Suppressor macrophage treated with lipopolysaccharide for 1 hour (primary cell): ENCODE measurements around the gene TPK1.
"Not testable (repeated sequence)": the region's sequence is repeated elsewhere in the genome, so short reads cannot be mapped to it uniquely, and the experiment has no call there.

Experiments used
- DNase-seq, 3 donors: peaks; one replicate each; pipeline ENCODE4 v3.0.0-alpha.2; 2020 to 2022

The TPK1 gene

DNA sequence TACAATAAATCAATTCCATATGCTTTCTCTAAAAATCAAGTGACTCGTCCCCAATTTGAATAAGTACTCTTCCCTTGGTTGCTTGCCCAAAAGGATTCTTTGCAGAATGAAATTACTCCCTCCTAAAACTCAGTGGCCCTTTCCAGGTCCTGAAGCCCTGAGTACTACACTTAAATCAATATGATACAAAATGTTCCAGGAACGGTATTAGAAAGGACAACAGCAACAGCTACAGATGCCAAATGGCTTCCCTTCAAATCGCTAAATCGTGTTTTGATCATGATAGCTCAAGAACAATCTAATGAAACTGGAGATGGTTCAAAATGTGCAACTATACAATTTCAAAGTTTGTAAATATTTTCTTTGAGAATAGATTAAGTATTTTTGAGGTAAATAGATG is 59.4 kb downstream of the TPK1 start:
- DNase-seq: no peak

DNA sequence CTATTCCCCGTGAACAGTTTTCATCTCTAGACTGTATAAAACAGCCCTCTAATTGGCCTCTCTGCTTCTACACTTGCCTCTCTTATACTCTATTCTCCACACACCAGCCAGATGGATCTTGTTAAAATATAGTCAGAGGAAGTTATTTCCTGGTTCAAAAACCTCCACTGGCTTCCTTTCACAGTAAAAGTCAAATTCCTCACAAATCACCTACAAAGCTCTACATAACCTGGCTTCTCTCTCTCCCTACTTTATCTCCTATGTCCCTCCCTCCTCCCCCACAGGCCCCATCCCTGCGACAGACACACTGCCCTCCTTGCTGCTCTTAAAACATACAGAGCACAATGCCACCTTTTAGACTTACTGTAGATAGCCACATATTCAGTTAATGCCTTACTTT is 60.1 kb downstream of the TPK1 start:
- DNase-seq: no peak

DNA sequence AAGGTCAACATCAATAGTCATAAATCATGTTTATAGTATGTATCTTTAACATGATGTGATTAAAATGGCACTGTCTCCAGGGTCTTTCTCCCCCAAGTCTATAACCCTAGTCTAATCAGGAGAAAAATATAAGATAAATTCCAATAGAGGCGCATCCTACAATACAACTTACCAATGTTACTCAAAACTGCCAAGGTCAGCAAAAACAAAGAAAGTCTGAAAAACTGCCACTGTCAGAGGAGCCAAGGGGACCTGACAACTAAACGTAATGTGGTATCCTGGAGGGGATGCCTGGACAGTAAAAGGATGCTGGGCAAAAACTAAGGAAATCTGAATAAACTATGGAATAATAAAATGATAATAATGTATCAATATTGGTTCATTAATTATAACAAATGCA is 63.9 kb downstream of the TPK1 start:
- no peak for DNase-seq

DNA sequence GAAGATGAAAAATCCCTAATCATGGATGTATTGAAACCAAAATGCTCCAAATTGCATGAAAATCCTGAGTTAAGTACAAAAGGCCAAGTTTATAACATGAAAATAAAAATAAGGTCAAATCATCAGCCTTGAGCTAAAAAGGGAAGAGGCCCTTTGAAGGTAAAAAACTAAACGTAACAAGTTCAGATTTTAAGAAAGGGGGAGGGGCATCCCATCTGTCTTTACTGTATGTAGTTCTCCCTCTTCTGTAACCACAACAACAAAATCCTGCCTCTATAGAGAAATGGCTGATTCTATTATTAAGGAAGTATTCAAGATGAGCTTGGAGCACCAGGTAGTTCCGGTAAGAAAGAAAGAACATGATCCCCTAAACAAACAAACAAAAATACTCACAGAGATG is 64.7 kb downstream of the TPK1 start:
- DNase-seq: no peak

DNA sequence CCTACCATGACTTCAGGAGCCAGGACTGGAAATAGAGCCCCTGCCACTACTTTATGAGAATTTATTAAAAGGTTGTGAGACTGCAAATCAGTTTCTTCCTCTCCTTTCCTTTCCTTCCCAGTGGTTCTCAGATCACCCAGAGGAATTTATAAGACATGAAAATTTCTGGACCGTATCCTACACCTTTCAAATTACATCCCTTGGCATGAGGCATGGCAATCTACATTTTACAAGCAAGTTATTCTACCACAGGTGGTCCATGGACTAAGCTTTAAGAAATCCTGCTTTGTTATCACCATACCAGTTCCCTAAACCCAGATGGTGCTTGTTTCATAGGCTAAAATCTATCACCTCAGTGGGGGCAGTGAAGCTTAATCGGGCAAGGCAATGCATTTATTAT is 66.5 kb downstream of the TPK1 start:
- no peak for DNase-seq

DNA sequence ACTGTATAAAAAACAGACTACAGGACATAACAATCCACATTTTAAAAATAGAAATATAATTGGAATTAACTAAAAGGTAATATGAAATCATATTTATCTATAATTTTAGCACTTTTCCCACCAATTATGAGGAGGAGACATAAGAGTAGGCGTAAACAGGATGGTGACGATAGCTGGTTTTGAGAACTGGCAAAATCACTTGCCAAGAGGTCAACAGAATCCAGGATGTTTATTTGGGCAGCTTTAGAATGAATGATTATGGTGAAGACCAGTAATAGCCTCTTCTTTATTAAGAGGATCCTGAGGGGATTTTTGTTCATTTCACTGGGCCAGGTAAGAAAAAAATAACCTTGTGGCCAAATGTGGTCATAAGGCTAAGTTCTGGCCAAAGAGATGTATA is 67.2 kb downstream of the TPK1 start:
- DNase-seq: no peak

DNA sequence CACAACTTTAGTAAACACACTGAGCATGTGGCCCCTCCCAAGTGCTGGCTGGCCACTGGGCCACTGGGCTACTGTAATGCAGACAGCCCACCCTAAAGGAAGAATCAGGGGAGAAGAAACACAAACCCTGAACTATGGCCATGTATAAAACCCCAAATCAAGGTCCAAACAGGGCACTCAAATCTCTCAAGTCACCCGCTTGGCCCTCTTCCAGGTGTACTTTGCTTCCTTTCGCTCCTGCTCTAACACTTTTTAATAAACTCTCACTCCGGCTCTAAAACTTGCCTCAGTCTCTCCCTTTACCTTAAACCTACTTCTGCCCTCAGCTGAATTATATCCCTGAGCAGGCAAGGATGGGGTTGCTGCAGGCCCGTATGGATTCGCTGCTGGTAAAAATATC is 72.6 kb downstream of the TPK1 start:
- no peak for DNase-seq

DNA sequence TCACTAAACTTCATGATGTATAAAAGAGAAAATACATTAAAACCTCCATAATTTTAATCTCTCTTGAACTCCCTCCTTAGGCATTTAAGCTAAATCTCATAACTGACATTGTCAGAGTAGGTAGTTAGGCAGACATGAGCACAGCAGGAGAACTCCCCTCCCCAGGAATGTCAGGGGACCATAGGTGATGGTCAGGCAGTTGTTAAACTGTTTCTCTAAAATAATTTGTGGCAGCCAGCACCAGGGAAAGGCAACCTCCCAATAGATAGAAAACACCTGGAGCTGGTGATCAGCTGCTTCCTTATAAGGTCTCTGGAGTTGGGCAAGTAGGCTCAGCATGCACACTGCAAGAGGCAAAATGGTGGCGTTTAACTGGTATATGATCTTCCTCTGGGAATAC is 73.0 kb downstream of the TPK1 start:
- DNase-seq: no peak

DNA sequence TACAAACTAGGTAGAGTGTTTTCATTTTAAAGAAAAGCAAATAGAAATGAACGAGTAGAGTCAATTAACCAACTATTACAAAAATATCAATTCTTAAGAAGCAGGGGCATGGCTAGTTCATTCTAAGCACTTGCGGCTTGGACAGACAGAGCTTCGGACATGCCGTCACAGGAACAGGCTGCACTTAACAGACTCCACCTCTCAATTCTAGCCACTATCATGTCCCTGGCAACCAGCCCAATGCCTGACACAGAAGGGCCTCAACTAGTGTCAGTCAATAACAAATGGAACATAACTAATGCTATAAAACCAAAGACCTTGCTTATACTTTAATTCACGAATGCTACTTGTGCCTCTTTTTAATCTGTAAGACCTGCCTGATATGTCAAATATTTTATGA is 74.4 kb downstream of the TPK1 start:
- DNase-seq: no peak

DNA sequence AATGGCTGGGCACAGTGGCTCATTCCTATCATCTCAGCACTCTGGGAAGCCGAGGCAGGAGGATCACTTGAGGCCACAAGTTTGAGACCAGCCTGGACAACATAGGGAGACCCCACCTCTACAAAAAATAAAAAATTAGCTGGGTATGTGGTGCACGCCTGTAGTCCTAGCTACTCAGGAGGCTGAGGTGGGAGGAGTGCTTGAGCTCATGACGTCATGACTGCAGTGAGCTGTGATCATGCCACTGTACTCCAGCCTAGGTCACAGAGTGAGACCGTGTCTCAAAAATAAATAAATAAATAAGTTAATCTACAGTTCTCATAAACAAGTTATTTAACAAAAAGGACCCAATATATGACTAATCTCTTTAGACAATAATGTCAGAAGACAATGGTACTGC is 76.2 kb downstream of the TPK1 start:
- no peak for DNase-seq

DNA sequence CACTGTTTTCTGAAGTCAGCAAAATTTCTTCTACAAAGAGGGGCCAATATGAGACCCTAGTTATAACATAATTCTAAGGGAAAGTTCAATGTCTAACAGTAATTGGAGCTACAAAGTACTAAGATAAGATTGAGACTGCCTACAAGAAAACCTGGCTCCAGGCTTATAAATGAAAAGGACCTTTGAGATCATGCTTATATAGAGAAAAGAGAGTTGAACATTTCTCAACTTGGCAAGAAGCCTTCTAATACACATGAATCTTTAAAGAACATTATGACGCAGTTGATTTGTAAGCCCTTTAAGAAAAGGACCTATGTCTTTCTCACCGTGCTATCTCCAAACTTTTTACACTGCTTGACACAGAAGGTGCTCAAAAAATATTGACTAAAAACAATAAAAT is 87.9 kb downstream of the TPK1 start:
- no peak for DNase-seq

DNA sequence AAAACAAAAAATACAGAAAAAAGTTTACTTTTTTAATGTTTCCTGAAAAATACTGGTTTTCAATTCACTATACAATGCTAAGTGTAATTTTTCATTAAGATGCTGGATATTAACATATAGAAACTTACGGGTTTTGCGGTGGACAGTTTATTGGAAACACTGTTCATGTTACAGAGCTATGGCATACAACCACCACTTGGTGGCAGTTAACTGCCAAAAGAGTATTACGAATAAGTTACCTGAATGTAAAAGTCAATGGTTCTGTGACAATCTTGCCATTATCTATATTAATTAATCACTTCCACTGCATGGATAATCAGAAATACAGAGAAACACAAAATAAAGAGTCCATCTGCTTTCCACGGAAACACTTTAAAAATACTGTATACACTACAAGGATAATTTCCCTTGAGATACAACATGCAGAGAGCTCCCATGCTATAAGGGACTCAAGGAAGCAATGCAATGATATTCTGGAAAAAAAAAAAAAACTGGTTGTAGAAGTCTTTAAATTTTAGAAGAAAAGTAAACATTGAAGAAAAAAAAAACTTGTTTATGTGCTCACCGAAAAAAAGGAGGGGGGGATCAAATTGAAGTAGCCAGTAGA is 97.0 kb downstream of the TPK1 start:
- DNase-seq: peak; percentile 28 to 46 (median 42)

DNA sequence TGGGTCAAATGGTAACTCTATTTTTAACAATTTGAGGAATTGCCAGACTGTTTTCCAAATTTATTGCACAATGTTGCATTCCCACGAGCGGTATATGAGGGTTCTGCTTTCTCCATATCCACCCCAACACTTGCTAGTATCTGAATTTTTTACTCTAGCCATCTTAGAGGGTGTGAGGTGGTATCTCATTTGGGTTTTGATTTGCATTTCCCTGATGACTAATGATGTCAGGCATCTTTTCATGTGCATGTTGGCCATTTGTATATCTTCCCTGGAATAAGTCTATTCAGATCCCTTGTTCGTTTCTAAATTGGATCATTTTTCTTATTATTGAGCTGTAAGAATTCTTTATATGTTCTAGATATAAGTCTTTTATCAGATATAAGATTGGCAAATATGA is 97.7 kb downstream of the TPK1 start:
- DNase-seq: no peak

DNA sequence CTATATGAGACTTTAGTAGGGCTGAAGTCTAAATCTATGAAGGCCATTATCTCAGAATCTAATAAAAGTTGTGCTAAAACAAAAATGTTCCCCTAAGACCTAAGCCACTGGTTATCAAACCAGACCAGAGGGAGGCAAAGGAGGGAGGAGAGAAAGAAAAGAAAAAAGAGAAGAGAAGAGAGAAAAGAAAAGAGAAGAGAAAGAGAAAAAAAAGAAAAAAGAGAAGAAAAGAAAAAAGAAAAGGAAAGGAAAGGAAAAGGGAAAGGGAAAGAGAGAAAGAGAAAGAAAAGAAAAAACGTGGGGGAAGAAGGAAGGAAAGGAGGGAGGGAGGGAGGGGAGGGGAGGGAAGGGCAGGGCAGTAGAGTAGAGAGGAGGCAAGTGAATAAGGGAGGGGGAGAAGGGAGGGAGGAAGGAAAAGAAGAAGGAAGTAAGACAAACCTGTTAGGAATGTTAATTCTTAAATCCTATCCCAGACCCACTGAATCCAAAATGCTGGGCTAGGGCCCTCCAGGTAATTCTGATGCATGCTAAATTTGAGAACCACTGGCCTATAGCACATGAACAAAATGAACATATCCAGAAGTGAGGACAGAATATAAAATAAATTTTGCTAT is 98.9 kb downstream of the TPK1 start:
- DNase-seq: no peak

DNA sequence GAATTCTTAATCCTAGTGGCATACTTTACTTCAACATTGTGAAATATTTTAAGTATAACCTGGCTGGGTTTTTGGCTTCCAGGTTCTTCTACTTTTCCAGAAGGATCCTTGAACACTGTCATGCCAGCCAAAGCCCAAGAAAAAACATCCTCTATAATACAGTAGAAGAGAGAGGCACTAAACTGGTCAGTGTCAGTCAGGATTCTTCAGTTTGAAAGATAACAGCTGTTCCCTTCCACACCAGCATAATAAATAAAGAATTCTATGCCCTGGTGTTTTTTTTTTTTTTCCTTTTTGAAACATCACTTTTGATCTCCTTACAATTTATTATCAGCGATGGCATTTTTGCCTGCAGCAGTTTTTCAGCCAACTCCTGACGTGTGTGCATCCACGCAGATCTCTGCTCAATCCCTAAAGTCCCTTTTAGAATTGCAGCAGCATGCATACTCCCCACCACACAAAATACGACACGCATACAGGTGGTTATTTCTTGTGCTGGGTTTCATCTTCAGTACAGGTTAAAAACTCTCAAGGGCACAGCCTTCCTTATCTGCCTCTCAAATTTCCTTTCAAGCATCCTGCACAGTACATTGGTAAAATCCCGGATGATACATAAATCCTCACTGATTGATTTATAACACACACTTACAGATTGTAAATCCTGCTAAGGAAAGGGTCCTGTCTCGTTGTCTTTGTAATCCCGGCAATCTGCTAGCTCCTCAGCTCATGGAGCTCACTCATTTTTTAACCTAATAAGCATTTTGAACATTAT is 100.2 kb downstream of the TPK1 start:
- no peak for DNase-seq

DNA sequence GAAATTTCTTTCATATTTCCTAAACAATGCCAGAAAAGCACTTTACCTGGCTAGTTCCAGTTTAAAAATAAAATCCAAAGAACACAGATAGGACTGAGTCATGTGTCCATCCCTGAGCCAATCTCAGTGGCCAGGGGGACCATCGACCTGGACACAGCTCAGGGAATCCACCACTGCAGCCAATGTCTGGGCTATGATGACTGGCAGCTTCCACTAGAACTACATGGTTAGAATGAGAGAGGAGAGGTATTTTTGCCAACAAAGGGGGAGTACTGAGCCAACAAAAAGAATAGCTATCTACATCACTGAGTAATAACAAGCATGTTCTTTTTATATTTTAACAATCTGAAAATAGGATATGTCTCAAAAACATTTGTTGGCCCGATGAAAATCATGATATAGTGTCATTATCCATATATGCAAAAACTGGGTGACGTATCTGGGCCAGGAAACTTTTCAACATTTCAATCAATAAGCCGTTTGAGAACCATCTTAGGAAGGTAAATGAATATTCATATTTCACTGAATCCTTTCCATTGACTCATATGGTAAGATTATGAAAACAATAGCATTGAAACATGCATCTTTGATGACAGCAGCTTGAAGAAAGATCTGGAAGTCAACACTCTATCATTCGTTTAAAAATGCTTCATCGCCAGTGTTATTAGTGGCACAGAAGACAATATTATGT is 104.0 kb downstream of the TPK1 start:
- no peak for DNase-seq

DNA sequence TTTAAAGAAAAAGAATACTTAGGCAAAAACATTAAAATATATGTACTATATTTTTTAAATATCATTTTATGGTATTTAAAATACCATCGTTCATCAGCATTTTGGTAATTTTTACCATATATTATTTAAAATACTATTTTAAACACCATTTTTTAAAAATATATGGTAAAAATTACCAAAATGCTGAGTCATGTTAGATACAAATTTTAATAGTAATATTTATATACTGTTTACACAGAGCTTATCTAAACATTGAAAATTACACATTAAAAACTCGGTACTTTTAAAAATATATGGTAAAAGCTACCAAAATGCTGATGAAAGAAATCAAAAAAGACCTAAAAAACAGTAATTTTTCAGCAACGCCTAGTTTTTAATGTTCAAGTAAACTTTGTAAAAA is 105.6 kb downstream of the TPK1 start:
- no peak for DNase-seq

DNA sequence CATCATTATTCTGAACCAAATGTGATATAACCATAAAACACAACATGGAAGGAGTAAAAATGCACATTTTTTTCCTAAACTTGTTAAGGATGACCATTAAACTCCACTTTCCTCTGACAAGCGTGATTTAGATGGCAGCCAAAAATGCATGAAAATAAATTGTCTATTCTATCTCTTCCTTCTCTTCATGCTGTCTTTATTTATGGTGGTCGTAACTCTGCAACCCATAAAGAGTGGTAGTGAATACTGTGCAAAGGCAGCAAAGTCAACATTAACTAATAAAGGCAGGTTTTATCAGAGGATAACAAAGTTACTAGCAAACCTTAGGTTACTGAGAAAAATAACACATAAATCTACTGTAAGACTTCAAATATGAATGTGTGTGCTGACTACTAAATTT is 106.6 kb downstream of the TPK1 start:
- no peak for DNase-seq

DNA sequence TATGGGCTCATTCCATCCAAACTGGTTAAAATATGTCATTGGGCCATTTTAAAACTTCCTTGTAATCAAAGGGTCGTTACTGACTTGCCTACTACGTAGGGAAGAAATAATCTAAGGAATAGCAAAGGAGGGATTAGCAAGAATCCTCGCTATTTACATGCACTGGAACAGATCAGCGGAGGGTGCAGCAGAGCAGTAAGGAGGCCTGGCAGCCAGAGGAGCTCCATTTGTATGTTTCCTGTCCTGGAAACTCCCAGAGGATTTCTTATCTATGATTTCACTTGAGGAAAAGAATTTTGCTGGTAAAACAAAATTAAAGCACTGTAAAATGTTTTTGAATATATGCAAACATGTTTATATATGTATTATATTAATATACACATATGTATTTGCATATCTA is 107.3 kb downstream of the TPK1 start:
- DNase-seq: no peak

DNA sequence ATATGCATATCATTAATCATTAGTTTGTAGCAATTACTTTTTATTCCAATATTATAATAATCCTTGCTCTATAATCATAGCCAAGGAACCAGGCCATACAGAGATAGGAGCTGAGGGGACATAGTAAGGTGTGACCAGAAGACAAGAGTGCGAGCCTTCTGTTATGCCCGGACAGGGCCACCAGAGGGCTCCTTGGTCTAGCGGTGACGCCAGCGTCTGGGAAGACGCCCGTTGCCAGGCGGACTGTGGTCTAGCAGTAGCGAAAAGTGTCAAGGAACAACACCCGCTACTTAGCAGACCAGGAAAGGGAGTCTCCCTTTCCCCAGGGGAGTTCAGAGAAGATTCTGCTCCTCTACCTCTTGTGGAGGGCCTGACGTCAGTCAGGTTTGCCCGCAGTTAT is 109.0 kb downstream of the TPK1 start:
- not testable (repeated sequence) for DNase-seq

DNA sequence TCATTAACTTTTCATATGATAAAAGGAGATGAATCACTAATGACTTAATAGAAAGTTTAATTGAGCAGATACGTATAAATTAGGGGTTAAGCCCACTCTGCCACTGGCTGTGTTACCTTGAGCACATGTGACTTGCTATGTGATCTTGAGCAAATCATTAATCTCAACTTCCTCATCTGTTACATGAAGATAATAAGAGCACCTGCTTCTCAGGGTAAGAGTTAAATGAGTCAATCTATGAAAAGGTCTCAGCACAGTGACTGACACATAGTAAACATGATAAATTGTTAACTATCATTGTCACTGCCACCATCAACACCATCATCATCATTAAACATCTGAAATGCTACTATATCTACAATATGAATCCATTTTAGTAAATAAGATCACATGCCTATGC is 110.8 kb downstream of the TPK1 start:
- DNase-seq: no peak

DNA sequence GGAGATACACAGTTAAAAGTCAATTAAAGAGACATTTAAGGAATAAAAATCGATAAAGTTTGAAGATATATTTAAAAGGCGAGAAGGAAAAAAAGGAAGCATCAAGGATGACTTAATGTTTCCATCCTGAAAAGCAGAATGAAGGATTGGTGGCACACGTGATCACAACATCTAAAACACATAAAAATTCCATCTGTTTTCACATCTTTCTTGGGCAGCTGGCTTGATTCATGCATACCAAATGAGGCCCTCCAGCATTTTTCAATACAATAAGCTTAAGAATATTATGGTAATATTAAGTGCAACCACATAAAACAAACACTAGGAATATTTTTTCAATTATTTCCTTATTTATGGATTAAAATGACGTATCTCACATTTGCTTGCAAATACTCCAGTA is 112.6 kb downstream of the TPK1 start:
- DNase-seq: no peak

DNA sequence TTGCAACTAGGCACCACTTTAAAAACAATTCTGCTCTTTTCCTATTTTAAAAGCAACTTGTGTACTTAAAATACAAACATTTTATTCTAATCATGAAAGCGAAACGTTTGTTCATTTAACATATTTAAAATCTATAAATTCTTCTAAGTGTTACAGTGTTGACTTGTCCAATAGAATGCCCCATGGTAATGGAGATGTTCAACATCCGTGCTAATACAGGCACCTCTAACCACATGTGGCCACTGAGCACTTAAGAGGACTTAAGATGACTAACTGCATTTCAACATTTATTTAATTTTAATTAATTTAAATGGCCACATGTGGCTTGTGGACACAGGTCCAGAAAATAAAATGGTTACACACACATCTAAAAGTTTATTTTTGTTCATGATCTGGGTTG is 115.1 kb downstream of the TPK1 start:
- DNase-seq: no peak

DNA sequence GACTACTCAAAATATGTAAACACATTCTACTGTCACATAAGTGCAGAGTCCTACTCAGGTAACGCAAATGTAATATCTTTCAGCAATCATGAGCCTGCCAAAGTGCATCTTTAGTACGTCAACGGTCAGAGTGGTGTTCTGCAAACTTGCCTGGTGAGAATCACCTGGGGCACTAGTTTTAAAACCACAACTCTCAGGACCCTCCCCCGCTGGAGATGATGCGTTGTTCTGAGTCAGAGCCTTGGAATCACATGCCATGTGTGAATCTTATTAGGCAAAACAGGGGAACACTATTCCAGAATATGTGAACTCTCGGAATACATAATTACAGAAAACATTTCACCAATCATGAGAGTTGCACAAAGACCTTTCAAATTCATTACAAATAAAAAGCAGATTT is 115.7 kb downstream of the TPK1 start:
- no peak for DNase-seq
